Chondrocyte (in vitro differentiated cells): Measurements from ENCODE around the gene ADGRV1. TPM values are rescaled to one million over a fixed set of nuclear protein-coding genes. Genes with fewer than 3 reads are reported as not detected.

Experiments used
- DNase-seq: peaks from one replicate; pipeline ENCODE4 v3.0.0; 2021; ENCODE audit warnings: mixed read lengths, low spot score
- H3K27ac Mint-ChIP-seq: one replicate; pipeline ENCODE4 v1.8.0; 2021; ENCODE audit warnings: mild to moderate bottlenecking, moderate library complexity, mixed read lengths; ENCODE audit not compliant: unreplicated experiment
- H3K27me3 Mint-ChIP-seq: 2 replicates; pipeline ENCODE4 v1.8.0; 2021; ENCODE audit warnings: low read depth, mixed read lengths
- H3K36me3 Mint-ChIP-seq: 2 replicates; pipeline ENCODE4 v1.8.0; 2021; ENCODE audit warnings: low read depth, mixed read lengths
- H3K4me1 Mint-ChIP-seq: 2 replicates; pipeline ENCODE4 v1.8.0; 2021; ENCODE audit warnings: low read depth, mild to moderate bottlenecking, mixed read lengths
- H3K4me3 Mint-ChIP-seq: one replicate; pipeline ENCODE4 v1.8.0; 2021; ENCODE audit warnings: mild to moderate bottlenecking, moderate library complexity, mixed read lengths; ENCODE audit not compliant: unreplicated experiment
- H3K9me3 Mint-ChIP-seq: 2 replicates; pipeline ENCODE4 v1.8.0; 2021; ENCODE audit warnings: low read depth, mixed read lengths
- total RNA-seq: library from RNA; stranded (reverse); gene quantifications from 3 replicates; pipeline ENCODE4 v1.2.1, GENCODE V29; 2021
- TF ChIP-seq, protein P1 (sequence below): fragments of 200-600 bp; sonication (generic); IDR thresholded peaks from 2 replicates; pipeline ENCODE4 v1.5.0; 2021; ENCODE audit warnings: antibody characterized with exemption, mild to moderate bottlenecking, moderate library complexity

ADGRV1 gene
- total RNA-seq, 1 donor from 2014 or later: 1.5 TPM

DNA sequence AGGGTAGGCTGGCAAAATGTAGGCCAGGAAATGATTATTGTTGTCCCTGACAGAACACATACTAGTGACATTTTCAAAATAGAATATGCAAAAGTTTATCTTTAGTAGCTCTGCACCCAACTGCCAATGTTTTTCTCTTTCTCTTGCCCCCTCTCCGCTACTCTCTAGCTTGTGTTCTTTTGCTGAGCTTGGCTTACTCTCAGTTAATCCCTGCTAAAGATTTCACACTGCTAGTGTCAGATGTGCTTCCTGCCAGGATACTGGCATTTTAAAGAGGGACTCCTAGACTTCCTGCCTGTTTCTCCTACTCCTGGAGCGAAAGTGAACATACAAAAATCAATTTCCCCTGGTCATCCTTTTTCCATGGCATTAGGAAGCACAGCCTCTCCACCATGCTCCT is 564.1 kb downstream of the ADGRV1 start:
- Mint-ChIP-seq H3K9me3 (no peaks in the 10 kb centered on the region), H3K27ac (no peak overlapping the region), H3K27me3 (no peaks in the 10 kb centered on the region), H3K4me1 (peaks cover 56% of the 10 kb centered on the region), H3K4me3 (no peak overlapping the region), H3K36me3 (no peaks in the 10 kb centered on the region)
- TF ChIP-seq, protein P1, sequence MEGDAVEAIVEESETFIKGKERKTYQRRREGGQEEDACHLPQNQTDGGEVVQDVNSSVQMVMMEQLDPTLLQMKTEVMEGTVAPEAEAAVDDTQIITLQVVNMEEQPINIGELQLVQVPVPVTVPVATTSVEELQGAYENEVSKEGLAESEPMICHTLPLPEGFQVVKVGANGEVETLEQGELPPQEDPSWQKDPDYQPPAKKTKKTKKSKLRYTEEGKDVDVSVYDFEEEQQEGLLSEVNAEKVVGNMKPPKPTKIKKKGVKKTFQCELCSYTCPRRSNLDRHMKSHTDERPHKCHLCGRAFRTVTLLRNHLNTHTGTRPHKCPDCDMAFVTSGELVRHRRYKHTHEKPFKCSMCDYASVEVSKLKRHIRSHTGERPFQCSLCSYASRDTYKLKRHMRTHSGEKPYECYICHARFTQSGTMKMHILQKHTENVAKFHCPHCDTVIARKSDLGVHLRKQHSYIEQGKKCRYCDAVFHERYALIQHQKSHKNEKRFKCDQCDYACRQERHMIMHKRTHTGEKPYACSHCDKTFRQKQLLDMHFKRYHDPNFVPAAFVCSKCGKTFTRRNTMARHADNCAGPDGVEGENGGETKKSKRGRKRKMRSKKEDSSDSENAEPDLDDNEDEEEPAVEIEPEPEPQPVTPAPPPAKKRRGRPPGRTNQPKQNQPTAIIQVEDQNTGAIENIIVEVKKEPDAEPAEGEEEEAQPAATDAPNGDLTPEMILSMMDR: no peak
- DNase-seq: no peak

DNA sequence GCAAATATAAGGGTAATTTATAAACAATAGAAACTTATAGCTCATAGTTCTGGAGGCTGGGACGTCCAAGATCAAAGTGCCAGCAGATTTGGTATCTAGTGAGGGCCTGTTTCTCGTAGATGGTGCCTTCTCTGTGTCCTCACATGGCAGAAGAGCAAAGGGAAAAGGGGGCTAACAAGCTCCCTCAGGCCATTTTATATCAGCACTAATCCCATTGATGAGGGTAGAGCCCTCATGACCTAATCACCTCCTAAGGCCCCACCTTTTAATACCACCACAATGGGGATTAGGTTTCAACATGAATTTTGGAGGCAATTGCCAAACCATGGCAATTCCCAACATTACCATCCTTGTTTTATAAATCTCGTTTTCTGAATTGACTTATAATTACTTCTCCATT is 564.7 kb downstream of the ADGRV1 start:
- TF ChIP-seq, protein P1: no peak
- Mint-ChIP-seq H3K36me3 (no peaks in the 10 kb centered on the region), H3K4me1 (peaks cover 60% of the 10 kb centered on the region), H3K27me3 (no peaks in the 10 kb centered on the region), H3K9me3 (no peaks in the 10 kb centered on the region), H3K27ac (no peak overlapping the region), H3K4me3 (no peak overlapping the region)
- DNase-seq: no peak

DNA sequence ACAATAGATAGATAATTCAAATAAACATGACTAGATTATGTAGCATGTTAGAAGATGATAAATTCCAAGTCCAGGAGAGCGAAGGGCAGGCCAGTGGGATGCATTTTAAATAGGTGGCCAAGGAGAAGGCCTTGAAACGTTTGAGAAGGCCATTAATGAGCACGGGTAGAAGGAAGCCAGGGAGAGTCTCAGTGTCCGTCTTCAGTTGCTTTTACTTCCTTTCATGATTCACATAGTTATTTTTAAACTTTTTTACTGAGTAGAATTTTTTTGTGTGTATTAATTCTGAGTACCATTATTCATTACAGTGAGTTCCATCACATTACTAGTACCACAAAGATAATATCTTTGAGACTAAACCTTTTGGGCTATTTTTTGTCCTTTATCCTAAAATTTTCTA is 565.3 kb downstream of the ADGRV1 start:
- Mint-ChIP-seq H3K4me3 (no peak overlapping the region), H3K27me3 (no peaks in the 10 kb centered on the region), H3K4me1 (peaks cover 63% of the 10 kb centered on the region), H3K9me3 (no peaks in the 10 kb centered on the region), H3K27ac (peak overlapping the region; percentile 37), H3K36me3 (no peaks in the 10 kb centered on the region)
- TF ChIP-seq, protein P1: no peak
- no peak for DNase-seq

DNA sequence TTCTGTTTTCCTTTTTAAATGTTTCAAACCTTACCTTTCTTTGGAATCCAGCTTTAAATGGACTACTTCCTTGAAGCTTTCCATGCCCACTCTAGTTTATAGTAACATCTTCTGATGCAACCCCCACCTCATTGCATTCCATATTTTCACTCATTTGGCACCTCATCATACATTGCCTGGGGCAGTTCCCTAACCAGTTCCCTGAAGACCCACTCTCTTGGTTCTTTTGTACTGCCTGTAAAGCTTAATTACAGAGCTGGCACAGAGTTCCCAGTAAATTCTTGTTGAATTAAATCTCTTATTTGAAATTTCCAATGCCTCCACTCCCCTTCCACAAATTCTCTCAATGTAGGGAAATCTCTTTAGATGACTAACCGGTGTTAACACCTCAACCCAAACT is 567.3 kb downstream of the ADGRV1 start:
- H3K36me3 Mint-ChIP-seq: no peaks in the 10 kb centered on the region
- peak overlapping the region; percentile 53 for H3K27ac Mint-ChIP-seq
- H3K9me3 Mint-ChIP-seq: no peaks in the 10 kb centered on the region
- peaks cover 69% of the 10 kb centered on the region for H3K4me1 Mint-ChIP-seq
- DNase-seq: no peak
- H3K4me3 Mint-ChIP-seq: no peak overlapping the region
- no peaks in the 10 kb centered on the region for H3K27me3 Mint-ChIP-seq
- TF ChIP-seq, protein P1: no peak

DNA sequence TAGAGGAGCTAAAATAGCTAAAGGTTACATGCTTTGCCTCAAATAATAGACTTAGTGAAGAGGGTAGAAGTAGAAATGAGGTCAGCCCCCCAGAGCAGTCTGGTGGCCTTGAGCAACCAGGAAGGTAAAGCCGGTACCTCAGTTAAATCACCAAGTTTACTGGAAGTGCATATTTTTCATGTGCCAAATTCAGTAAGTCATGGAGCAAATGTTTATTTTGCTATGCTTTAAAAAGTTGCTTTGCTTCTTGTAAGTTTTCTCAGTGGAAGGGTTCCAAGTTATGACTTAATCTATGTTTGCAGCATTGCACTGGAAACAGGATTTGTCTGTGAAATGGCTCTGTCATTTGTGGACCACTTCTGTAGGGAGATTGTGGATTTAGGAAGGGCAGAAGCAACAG is 567.9 kb downstream of the ADGRV1 start:
- no peaks in the 10 kb centered on the region for H3K9me3 Mint-ChIP-seq
- TF ChIP-seq, protein P1: no peak
- H3K27me3 Mint-ChIP-seq: no peaks in the 10 kb centered on the region
- peak overlapping the region; percentile 53 for H3K27ac Mint-ChIP-seq
- no peak for DNase-seq
- H3K4me3 Mint-ChIP-seq: no peak overlapping the region
- H3K36me3 Mint-ChIP-seq: no peaks in the 10 kb centered on the region
- H3K4me1 Mint-ChIP-seq: peaks cover 69% of the 10 kb centered on the region
